ENCODE results near the gene ZDHHC22. TPM values are rescaled to one million over a fixed set of nuclear protein-coding genes. Genes with fewer than 3 reads are reported as not detected.

Gene ZDHHC22
- total RNA-seq, 1 experiment from 2014 or later: 11.3 TPM

DNA sequence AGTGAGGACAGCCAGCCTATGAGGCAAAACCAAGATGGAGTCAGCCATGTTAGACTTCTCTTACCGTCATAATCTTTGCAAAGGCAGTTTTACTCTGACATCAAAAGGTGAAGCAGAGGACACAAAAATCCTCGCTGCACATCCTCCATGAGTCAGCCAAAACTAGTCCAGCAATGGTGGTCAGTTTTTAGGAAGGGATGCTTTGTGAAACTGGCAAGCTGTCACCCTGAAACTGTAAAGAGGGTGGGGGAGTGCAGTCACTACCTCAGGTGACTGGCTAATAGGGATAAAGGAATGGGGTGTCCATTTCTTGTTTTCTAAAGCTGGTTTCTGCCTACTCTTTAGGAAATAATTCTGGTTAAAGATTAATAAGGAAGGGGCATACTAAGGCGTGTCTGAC lies 48.9 kb downstream of the ZDHHC22 start:
- Histone ChIP-seq H3K14ac (ENCODE audit: insufficient read depth, low read length) (no peak overlapping the region), H3K9ac (ENCODE audit: extremely low read depth, insufficient read length, low read length) (no peak overlapping the region), H4K91ac (ENCODE audit: insufficient read length, low read depth, low read length) (no peak overlapping the region), H2BK120ac (ENCODE audit: low read depth, low read length, poor library complexity, severe bottlenecking) (no peak overlapping the region), H3K23ac (ENCODE audit: insufficient read length, low read depth, low read length) (no peak overlapping the region), H3K9me3 (ENCODE audit: control insufficient read depth, low read depth, low read length) (peaks cover 10% of the 10 kb centered on the region), H2BK15ac (ENCODE audit: low read depth, low read length) (no peak overlapping the region), H2AK5ac (ENCODE audit: insufficient read length, low read length) (no peak overlapping the region), H3K23me2 (ENCODE audit: insufficient read length, low read depth, low read length, poor library complexity, severe bottlenecking) (peaks cover 7% of the 10 kb centered on the region), H2AFZ (ENCODE audit: low read length) (no peak overlapping the region), H4K5ac (ENCODE audit: insufficient read length, low read depth, low read length) (no peak overlapping the region), H3K27me3 (ENCODE audit: insufficient read depth, low read length) (no peaks in the 10 kb centered on the region), H3K27ac (ENCODE audit: insufficient read length, low read depth, low read length) (no peak overlapping the region), H3K56ac (ENCODE audit: insufficient read length, low read depth, low read length) (no peak overlapping the region), H3T11ph (ENCODE audit: low read length) (no peak overlapping the region), H2BK5ac (ENCODE audit: insufficient read length, low read length) (no peak overlapping the region), H3K4me2 (ENCODE audit: insufficient read depth, insufficient read length, low read length) (no peak overlapping the region), H4K8ac (replicated peaks; ENCODE audit: insufficient read length, low read depth, low read length) (no peak overlapping the region), H2BK20ac (ENCODE audit: low read depth, low read length, poor library complexity, severe bottlenecking) (no peak overlapping the region), H4K20me1 (ENCODE audit: control insufficient read depth, insufficient read depth, insufficient read length) (no peaks in the 10 kb centered on the region), H3K79me1 (ENCODE audit: insufficient read depth, low read depth, low read length, poor library complexity, severe bottlenecking) (no peaks in the 10 kb centered on the region), H2BK12ac (ENCODE audit: insufficient read length, low read depth, low read length) (no peak overlapping the region), H3K4me1 (ENCODE audit: insufficient read depth, low read length) (peaks cover 7% of the 10 kb centered on the region; the same call in 1 of the 2 replicates), H3K4ac (ENCODE audit: low read depth, low read length) (no peak overlapping the region), H3K79me2 (ENCODE audit: insufficient read depth, low read length) (no peaks in the 10 kb centered on the region), H3K18ac (ENCODE audit: insufficient read length, low read depth, low read length) (no peak overlapping the region)
- TF ChIP-seq, protein P1, sequence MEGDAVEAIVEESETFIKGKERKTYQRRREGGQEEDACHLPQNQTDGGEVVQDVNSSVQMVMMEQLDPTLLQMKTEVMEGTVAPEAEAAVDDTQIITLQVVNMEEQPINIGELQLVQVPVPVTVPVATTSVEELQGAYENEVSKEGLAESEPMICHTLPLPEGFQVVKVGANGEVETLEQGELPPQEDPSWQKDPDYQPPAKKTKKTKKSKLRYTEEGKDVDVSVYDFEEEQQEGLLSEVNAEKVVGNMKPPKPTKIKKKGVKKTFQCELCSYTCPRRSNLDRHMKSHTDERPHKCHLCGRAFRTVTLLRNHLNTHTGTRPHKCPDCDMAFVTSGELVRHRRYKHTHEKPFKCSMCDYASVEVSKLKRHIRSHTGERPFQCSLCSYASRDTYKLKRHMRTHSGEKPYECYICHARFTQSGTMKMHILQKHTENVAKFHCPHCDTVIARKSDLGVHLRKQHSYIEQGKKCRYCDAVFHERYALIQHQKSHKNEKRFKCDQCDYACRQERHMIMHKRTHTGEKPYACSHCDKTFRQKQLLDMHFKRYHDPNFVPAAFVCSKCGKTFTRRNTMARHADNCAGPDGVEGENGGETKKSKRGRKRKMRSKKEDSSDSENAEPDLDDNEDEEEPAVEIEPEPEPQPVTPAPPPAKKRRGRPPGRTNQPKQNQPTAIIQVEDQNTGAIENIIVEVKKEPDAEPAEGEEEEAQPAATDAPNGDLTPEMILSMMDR (conservative IDR thresholded peaks at IDR 0.05): no peak
- no CpG with 5 or more reads among the region's 3 CpGs for WGBS (ENCODE audit: extremely low coverage, insufficient read length, low lambda C conversion rate)
- Mint-ChIP-seq H3K4me3 (no peak overlapping the region), H3K9me3 (peaks cover 14 to 20% of the 10 kb centered on the region in 2 experiments), H3K36me3 (ENCODE audit: insufficient read depth in 1 of 3, low read depth in 3 of 3) (peaks cover 7 to 15% (median 8%) of the 10 kb centered on the region in 3 experiments), H3K4me1 (peaks cover 41 to 47% of the 10 kb centered on the region in 2 experiments), H3K27ac (no peak overlapping the region), H3K27me3 (ENCODE audit: low read depth) (peaks cover 2% of the 10 kb centered on the region; the same call in 1 of the 2 replicates)
- no peak for DNase-seq

Data from H9 (cell line).